Measurements from ENCODE around the gene ARID1A.

ARID1A gene

GRCh38 chr1:26767714-26768113 lies 71.9 kb downstream of the ARID1A start:
- DNase-seq: peak in 1 of 2 donors; percentile 37

- no peak for DNase-seq
These were observed 72.9 kb downstream of the ARID1A start for GRCh38 chr1:26768755-26769154.

DNA sequence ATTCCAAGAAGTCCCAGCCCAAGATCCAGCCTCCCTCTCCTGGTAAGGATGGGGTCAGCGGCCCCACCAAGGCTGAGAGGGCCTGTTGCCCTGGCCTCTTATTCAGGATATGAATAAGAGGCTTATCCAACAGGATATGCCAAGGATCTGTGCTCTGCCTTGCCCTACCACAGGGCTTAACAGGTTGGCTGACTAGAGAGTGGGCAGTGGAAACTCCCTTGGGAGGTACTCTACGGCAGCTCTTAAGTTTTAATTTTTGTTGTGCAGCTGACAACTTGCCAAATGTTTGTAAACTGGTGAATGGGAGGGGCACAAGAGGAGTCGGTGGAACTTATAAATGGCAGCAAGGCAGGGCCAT lies 75.4 kb downstream of the ARID1A start:
- no peak for DNase-seq

- DNase-seq: peak; percentile 57 to 79
These were observed 76.0 kb downstream of the ARID1A start for GRCh38 chr1:26771643-26772321.

- DNase-seq: no peak
These were observed 76.9 kb downstream of the ARID1A start for GRCh38 chr1:26772687-26773086.

GRCh38 chr1:26774462-26774861 lies 78.6 kb downstream of the ARID1A start:
- DNase-seq: no peak

GRCh38 chr1:26775666-26776065 lies 79.9 kb downstream of the ARID1A start:
- no peak for DNase-seq

DNA sequence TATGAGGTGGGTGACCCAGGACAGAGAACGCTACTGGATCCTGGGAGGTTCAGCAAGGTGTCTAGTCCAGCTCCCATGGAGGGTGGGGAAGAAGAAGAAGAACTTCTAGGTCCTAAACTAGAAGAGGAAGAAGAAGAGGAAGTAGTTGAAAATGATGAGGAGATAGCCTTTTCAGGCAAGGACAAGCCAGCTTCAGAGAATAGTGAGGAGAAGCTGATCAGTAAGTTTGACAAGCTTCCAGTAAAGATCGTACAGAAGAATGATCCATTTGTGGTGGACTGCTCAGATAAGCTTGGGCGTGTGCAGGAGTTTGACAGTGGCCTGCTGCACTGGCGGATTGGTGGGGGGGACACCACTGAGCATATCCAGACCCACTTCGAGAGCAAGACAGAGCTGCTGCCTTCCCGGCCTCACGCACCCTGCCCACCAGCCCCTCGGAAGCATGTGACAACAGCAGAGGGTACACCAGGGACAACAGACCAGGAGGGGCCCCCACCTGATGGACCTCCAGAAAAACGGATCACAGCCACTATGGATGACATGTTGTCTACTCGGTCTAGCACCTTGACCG lies 83.4 kb downstream of the ARID1A start:
- DNase-seq: no peak

GRCh38 chr1:26780344-26780957 lies 84.6 kb downstream of the ARID1A start:
- no peak for DNase-seq

- DNase-seq: no peak
These were observed 85.5 kb downstream of the ARID1A start for GRCh38 chr1:26781206-26781825.

DNA sequence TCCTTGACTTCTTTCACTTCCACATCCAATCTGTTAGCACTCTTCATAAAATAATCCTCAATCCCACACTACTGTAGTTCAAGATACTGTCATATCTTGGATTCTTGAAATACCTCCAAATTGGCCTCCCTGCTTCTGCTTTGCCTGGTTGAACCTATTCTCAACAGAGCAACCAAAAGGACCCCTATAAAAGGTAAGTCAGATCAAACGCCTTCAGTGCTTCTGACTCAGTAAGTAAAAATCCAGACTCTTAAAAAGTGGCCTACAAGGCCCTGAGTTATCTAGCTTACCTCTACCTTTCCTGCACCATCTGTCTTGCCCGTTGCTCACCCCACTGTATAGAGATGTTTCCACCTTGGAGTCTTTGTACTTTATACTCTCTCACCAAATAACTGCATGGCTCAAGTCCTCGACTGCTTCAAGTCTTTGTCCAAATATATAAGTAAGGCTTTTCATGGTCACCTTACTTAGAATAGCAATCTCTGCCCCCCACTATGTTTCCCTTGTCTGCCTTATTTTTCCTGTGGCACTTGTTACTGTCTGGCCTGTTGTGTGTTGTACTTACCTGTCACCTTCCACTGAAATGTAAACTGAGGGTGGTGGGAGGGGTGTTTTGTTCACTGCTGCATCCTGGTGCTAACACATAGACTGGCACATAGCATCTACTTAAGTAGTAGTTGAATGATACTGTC lies 86.9 kb downstream of the ARID1A start:
- DNase-seq: no peak

DNA sequence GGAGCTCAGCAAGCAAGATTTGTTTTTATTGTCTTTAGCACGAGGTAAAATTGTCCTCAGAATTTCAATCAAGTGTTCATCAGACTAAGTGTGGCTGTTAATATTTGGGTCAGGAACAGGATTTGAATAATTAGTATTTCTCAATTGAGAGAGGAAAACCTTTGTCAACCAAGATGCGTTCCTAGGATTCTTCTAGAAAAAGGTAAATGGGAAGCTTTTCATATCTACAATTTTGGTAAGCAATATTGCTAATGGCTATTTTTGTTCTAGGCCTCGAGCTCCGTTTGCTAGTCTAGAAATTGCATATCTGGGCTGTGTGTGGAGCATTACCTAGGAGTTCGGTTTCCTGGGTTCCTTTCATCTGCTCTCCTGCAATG lies 87.8 kb downstream of the ARID1A start:
- DNase-seq: no peak

DNA sequence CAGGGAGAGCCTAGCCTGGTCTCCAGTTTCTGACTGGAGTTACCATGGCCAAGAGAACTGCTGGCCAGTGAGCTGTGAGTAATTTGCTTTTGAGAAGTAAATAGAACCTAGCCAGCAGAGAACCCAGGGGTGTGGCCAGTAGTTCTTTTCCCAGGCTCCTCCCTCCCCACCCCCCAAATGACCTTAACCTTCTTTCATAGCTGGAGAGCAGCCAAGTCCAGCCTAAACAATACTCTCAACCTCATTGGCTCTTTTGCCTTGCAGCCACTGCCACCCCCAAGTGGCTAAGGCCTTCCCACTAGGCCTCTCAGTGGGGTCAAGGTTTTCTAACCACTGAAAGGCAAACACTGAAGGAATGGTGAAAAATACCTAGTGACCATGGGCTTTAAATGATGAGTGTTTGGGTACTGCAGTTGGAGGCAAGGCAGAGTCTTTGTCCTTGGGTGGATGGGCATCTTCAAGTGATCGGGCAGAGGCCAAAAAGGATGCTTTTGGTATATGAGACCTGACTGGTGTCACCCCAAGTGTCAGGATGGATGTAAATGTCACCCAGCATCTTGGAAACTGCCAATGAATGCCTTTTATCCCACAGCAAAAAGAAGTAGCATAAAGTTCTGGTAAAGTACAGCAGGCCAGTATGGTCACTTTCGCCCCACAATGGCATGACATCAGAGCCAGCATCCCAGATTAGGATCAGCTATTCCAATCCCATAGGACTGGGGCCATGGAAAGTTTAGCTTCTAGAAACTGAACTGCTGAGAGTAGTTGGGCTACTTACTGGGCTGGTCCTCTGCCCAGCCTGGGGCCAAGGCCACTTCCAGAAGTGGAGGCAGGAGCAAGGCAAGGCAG lies 88.4 kb downstream of the ARID1A start:
- DNase-seq: peak; percentile 12 to 37

GRCh38 chr1:26784886-26785285 lies 89.1 kb downstream of the ARID1A start:
- DNase-seq: no peak

- DNase-seq: peak; percentile 78 to 80
These were observed 90.0 kb downstream of the ARID1A start for GRCh38 chr1:26785611-26786436.

DNA sequence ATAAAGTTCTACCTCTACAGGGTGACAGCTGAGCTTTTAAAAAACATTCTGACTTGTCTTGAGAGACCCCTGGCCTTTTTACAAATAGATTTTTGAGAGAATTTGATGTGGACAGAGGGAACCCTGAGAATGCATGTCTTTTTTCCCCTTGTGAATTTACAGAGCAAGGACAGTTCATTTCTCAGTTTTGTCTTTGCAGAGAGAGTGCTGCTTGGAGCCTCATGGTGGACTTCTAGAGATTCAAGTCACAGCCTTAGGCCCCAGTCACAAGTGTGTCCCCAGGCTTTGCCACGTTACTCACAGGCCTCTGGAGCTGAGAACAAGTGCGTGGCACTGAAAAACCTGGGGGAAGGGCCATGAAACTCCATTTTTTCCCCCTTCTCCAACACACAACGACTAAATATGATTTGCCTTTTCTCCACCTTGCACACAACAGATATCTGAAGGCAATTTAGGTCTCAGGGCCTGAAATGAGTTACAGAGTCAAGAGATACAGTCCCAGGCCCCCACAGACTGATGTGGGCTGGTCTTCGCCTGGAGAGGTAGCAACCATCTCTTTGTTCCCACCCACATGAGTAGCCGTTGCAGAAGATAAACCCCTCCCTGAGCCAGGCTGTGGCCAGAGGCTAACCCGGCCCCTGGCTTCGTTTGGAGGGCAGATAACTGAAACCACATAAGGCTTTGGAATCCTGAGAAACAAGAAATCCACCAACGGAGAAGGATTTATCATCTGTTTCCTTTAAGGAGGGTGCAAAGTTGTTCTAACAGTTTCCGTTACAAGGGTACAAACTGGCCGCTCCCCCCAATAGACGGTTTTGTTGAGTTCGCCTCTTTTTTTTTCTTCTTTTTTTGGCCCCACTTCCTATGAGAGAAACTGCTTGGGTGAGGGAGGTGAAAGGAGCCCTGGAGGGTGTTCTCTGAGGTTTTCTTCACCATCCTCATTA lies 90.9 kb downstream of the ARID1A start:
- DNase-seq: peak; percentile 62 to 68

DNA sequence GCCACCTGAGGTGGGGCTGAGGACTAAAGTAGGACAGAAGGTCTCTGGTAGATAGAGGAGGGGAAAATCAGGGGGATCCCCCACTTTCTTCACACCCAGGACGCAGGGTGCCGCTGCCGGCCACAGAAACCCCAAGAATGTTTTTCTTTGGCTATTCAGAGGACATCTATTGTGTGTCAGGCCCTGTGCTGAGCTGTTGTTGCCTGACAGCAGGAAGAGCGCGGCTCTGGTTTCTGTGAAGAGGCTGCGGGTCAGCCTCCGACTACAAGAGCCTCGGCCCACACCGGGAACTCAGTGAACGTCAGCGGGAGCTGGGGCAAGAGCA lies 91.5 kb downstream of the ARID1A start:
- DNase-seq: no peak

DNA sequence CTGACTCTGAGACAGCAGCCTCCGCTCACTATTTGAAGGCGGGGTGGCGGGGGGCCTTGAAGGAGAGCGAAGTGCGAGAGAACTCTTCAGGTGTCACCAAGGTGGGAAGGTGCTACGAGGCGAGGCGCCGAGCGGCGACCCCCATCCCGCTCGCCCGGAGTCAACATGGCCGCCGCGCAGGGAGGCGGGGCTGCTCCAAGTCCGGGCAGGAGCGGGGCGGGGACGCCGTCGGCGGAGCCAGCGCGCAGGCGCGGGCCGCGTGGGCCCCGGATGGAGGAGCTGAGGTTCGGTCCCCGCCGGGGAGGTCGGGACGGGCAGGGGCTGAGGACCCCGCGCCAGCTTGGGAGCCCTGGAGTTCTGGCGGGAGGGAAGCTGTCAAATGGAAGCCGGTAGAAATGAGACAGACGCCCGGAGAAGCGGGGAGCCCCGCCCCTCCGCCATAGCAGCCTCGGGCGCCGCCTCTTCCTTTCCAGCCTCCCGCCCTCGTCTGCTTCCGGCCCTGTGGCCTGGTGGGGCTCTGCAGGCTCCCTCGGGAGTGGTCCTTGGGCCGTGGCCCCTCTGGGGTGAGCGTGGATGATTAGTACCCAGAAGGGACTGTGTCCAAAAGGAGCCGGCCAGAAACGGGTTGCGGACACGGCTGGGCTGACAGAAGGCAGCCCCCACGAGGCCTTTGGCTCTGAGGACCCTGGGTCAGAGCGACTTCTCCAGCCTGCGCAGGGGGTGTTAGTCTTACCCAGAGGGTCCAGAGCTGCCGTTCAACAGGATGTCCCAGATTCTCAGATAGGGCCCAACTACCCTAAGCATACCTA lies 92.1 kb downstream of the ARID1A start, which contains the start of gene PIGV:
Gene PIGV (plus strand): TSS at position 245 of the 809 bp plus-strand sequence. CDS start 2,866 bp downstream, outside the sequence.
- peak; percentile 76 to 85 for DNase-seq

GRCh38 chr1:26788515-26788785 lies 92.6 kb downstream of the ARID1A start:
- DNase-seq: no peak

Measured in inflammatory macrophage (primary cell).